Duodenal mucosa (tissue), 2 donors: ENCODE results near the gene MUS81.

ENCODE experiments used
- H3K27ac ChIP-seq: one replicate; pipeline ENCODE4 v1.7.0; 2013; ENCODE audit warnings: low read depth, low read length
- H3K27me3 ChIP-seq, 2 donors: one replicate each; pipeline ENCODE4 v1.7.0; 2013; ENCODE audit warnings: low read length in 2 of 2, control low read depth in 1 of 2; ENCODE audit not compliant: insufficient read depth in 2 of 2, control insufficient read depth in 1 of 2
- H3K36me3 ChIP-seq, 2 donors: one replicate each; pipeline ENCODE4 v1.7.0; 2013; ENCODE audit warnings: low read length in 2 of 2, control low read depth in 1 of 2; ENCODE audit not compliant: insufficient read depth in 2 of 2, control insufficient read depth in 1 of 2
- H3K4me1 ChIP-seq, 2 donors: one replicate each; pipeline ENCODE4 v1.7.0; 2013; ENCODE audit warnings: low read length in 2 of 2, control low read depth in 1 of 2; ENCODE audit not compliant: insufficient read depth in 2 of 2, control insufficient read depth in 1 of 2
- H3K4me3 ChIP-seq, 2 donors: one replicate each; pipeline ENCODE4 v1.7.0; 2013; ENCODE audit warnings: low read length in 2 of 2, low read depth in 1 of 2
- H3K9ac ChIP-seq, 2 donors: one replicate each; pipeline ENCODE4 v1.7.0; 2013; ENCODE audit warnings: low read length in 2 of 2, low read depth in 1 of 2
- H3K9me3 ChIP-seq, 2 donors: one replicate each; pipeline ENCODE4 v1.7.0; 2013; ENCODE audit warnings: low read length in 2 of 2, control low read depth in 1 of 2; ENCODE audit not compliant: control insufficient read depth in 1 of 2

The MUS81 gene

GRCh38 chr11:65900125-65900898, 40.1 kb downstream of the MUS81 start, which contains the start of gene FOSL1:
Gene FOSL1 (minus strand): TSS chr11:65900388. CDS start chr11:65900339, 49 bp downstream.
- Histone ChIP-seq H3K36me3 (no peaks in the 10 kb centered on the region), H3K4me3 (peak within 1 kb of the TSS; percentile 61 to 62), H3K27me3 (peaks cover 9 to 11% of the 10 kb centered on the region in 2 donors), H3K4me1 (peaks cover 5 to 12% of the 10 kb centered on the region in 2 donors), H3K9me3 (no peaks in the 10 kb centered on the region), H3K9ac (peak within 1 kb of the TSS in 1 of 2 donors; percentile 35), H3K27ac (peak within 1 kb of the TSS; percentile 47)

GRCh38 chr11:65900899-65901180, 40.6 kb downstream of the MUS81 start:
- Histone ChIP-seq H3K36me3 (no peaks in the 10 kb centered on the region), H3K27ac (no peak overlapping the region), H3K9me3 (no peaks in the 10 kb centered on the region), H3K4me1 (peaks cover 5 to 12% of the 10 kb centered on the region in 2 donors), H3K9ac (no peak overlapping the region), H3K27me3 (peaks cover 9 to 11% of the 10 kb centered on the region in 2 donors), H3K4me3 (no peak overlapping the region)

- Histone ChIP-seq H3K27me3 (peaks cover 9 to 11% of the 10 kb centered on the region in 2 donors), H3K4me3 (no peak overlapping the region), H3K36me3 (no peaks in the 10 kb centered on the region), H3K9me3 (no peaks in the 10 kb centered on the region), H3K4me1 (peaks cover 5 to 12% of the 10 kb centered on the region in 2 donors), H3K9ac (no peak overlapping the region), H3K27ac (no peak overlapping the region)
Observed at GRCh38 chr11:65903068-65903481, 42.8 kb downstream of the MUS81 start.

- Histone ChIP-seq H3K4me1 (peaks cover 4 to 12% of the 10 kb centered on the region in 2 donors), H3K9me3 (no peaks in the 10 kb centered on the region), H3K9ac (no peak overlapping the region), H3K27me3 (peaks cover 9 to 11% of the 10 kb centered on the region in 2 donors), H3K36me3 (no peaks in the 10 kb centered on the region), H3K4me3 (no peak overlapping the region), H3K27ac (no peak overlapping the region)
Observed at GRCh38 chr11:65903715-65904114, 43.5 kb downstream of the MUS81 start.

GRCh38 chr11:65906602-65907001, 46.4 kb downstream of the MUS81 start:
- H3K9me3 ChIP-seq: no peaks in the 10 kb centered on the region
- no peak overlapping the region for H3K9ac ChIP-seq
- H3K36me3 ChIP-seq: no peaks in the 10 kb centered on the region
- H3K27ac ChIP-seq: no peak overlapping the region
- H3K27me3 ChIP-seq: no peaks in the 10 kb centered on the region
- H3K4me1 ChIP-seq: peaks cover 0 to 6% of the 10 kb centered on the region in 2 donors
- no peak overlapping the region for H3K4me3 ChIP-seq

- Histone ChIP-seq H3K9ac (no peak overlapping the region), H3K9me3 (no peaks in the 10 kb centered on the region), H3K4me3 (no peak overlapping the region), H3K27ac (no peak overlapping the region), H3K4me1 (peaks cover 6 to 13% of the 10 kb centered on the region in 2 donors), H3K27me3 (no peaks in the 10 kb centered on the region), H3K36me3 (no peaks in the 10 kb centered on the region)
Observed at GRCh38 chr11:65907878-65908277, 47.6 kb downstream of the MUS81 start.

GRCh38 chr11:65911682-65912568, 51.7 kb downstream of the MUS81 start:
- no peaks in the 10 kb centered on the region for H3K36me3 ChIP-seq
- H3K4me3 ChIP-seq: no peak overlapping the region
- H3K9me3 ChIP-seq: no peaks in the 10 kb centered on the region
- H3K4me1 ChIP-seq: peaks cover 18 to 32% of the 10 kb centered on the region in 2 donors
- no peaks in the 10 kb centered on the region for H3K27me3 ChIP-seq
- H3K9ac ChIP-seq: no peak overlapping the region
- no peak overlapping the region for H3K27ac ChIP-seq

GRCh38 chr11:65912845-65913244, 52.6 kb downstream of the MUS81 start:
- no peak overlapping the region for H3K9ac ChIP-seq
- H3K4me1 ChIP-seq: peaks cover 26 to 41% of the 10 kb centered on the region in 2 donors
- H3K36me3 ChIP-seq: no peaks in the 10 kb centered on the region
- H3K27me3 ChIP-seq: no peaks in the 10 kb centered on the region
- H3K9me3 ChIP-seq: no peaks in the 10 kb centered on the region
- H3K27ac ChIP-seq: no peak overlapping the region
- no peak overlapping the region for H3K4me3 ChIP-seq

- H3K9ac ChIP-seq: no peak overlapping the region
- peaks cover 34 to 46% of the 10 kb centered on the region in 2 donors for H3K4me1 ChIP-seq
Observed at GRCh38 chr11:65915101-65915820, 55.0 kb downstream of the MUS81 start.

More at GRCh38 chr11:65915101-65915820, 55.0 kb downstream of the MUS81 start:
- no peaks in the 10 kb centered on the region for H3K9me3 ChIP-seq
- H3K36me3 ChIP-seq: no peaks in the 10 kb centered on the region
- H3K4me3 ChIP-seq: no peak overlapping the region
- H3K27ac ChIP-seq: peak overlapping the region; percentile 80
- H3K27me3 ChIP-seq: no peaks in the 10 kb centered on the region
